GM15510 (cell line): ENCODE data around the gene ZNF473.

Experiments
- POLR2A ChIP-seq: IDR thresholded peaks from 3 replicates; pipeline ENCODE4 v1.6.1; 2011; ENCODE audit warnings: borderline replicate concordance; ENCODE audit not compliant: insufficient read length; ENCODE audit errors: extremely low read depth

ZNF473 gene

GRCh38 chr19:49999371-50000010 lies 26.3 kb upstream of the ZNF473 start:
- TF ChIP-seq POLR2A: no peak

GRCh38 chr19:50000038-50000840 lies 25.6 kb upstream of the ZNF473 start:
- TF ChIP-seq POLR2A: no peak

- no peak for TF ChIP-seq POLR2A
These were observed 24.8 kb upstream of the ZNF473 start for GRCh38 chr19:50000841-50001557.

DNA sequence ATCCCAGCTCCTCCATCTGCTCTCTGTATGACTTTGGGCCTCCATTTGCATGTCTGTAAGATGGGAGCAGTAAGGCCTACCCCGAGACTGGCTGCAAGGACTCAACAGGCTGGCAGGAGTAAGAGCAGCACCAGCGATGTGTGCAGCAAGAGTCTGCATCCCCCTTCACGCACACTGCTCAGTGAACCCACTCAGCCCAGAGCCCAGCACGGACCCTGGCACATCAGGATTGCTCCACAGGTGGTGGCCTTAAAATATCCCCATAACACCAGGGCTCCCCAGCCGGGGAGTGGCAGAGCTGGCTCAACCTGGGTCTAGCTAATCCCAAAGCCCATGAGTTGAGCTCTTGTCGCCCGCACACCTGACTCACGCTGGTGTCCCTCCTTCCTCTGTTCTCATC lies 24.0 kb upstream of the ZNF473 start:
- TF ChIP-seq POLR2A: no peak

GRCh38 chr19:50002386-50002960 lies 23.3 kb upstream of the ZNF473 start:
- no peak for TF ChIP-seq POLR2A

- no peak for TF ChIP-seq POLR2A
These were observed 22.5 kb upstream of the ZNF473 start for GRCh38 chr19:50003254-50003788.

GRCh38 chr19:50003810-50004419 lies 21.9 kb upstream of the ZNF473 start:
- no peak for TF ChIP-seq POLR2A

DNA sequence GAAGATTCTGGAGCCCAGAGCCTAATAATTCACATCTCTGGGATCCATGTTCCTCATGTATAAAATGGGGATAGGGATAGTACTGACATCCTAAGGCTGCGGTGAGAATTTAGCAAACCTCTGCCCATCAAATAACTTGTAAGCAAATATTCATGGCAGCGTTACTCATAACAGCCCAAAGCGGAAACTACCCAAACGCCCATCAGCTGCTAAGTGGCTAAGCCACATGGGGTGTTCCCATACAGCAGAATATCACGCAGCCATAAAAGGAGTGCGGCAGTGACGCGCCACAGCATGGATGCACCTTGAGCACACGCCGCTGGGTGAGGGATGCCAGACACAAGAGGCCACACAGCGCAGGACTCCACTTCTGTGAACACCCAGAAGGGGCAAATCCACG lies 20.4 kb upstream of the ZNF473 start:
- no peak for TF ChIP-seq POLR2A

DNA sequence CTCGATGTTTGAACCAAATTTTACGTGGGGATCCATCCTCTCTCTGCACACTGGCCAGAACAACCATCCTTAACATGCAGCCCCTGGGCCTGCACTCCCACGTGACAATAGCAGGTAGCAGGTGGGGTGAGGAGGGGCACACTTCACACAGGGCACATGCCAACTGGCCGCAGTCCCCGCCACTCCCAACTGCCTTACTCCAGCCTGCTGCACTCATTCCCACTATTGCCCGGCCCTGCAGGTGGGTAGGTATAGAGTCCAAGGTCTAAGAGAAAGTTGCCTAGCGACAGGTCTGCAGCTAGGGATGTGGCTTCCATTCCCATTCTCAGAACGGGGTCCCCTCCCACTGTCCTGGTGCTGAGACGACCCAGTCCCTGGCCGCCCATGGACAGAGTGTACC lies 18.6 kb upstream of the ZNF473 start:
- no peak for TF ChIP-seq POLR2A

DNA sequence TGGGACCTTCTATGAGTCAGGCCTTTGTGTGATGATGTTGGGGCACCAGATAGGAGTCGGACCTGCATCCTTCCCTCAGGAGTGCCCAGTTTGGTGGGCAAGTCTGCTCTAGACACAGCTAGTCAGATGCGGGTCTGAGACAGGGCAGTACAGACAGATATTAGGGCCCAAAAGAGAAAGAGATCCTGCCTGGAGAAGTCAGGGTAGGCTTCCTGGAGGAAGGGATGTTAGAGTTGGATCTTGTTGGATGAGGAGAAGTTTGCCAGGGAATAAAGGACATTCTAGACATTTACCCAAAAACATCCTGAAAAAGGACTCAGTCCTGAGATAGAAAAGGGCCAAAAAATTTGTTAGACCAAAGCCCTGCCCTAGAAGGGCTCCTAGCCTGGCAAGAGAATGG lies 17.9 kb upstream of the ZNF473 start:
- TF ChIP-seq POLR2A: no peak

DNA sequence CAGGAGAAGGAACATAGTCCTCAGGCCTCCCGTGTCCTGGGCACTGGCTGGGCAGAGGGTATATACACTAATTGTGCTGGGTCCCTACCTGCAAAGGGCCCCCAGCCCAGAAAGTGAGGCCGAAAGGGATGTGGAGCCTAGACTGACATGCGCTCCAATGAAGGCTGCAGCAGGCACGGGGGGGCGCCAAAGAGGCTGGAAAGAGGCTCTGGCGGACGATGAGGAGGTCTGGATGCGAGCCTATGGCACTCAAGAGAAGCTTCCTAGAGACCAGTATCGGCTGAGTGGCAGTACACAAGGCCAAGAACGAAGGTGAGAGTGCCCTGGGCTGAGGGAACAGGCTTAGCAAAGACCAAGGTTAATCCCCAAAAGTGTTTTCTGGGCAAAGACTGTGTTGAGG lies 17.3 kb upstream of the ZNF473 start:
- TF ChIP-seq POLR2A: no peak

DNA sequence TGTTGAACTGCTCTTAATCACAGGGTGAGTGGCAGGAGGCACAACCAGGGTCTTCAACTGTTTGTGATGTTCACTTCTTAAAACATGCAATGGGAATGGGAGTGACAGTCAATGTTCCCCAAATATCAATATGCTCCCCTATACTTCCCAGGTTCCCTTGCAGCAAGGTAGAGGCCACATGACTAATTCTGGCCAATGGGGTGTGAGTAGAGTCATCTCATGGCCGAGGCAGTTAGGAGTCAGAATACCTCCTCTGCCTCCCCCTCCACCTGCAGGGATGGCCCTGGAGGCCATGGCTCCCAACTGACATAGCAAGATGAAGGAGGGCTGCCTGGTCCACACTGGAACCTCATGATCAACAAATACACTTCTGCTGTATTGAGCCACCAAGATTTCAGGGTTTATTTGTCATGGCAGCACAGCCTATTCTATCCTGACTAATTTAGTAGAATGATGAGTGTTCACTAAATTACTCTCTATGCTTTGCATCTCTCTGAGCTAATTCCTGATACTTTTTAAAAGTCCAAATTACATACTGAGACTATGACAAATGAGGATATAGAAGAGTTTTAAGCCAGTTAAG lies 9.5 kb upstream of the ZNF473 start:
- no peak for TF ChIP-seq POLR2A

DNA sequence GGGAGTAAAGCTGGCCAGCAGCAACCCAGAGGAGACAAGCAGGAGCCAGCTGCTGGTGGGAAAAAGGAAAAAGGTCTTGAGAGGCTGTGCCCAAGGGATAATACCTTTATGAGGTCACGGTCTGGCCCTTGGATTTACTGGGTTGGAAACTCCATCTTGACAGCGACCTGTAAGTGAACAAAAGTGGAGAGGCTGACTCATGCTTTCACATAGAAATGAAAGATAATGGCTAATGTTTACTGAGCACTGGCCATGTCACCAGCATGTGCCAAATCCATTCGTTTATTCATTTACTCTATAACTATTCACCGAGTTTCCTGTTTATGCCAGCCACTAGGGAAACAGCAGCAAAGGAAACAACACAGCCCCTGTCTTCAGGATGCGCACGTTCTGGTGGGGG lies 5.3 kb upstream of the ZNF473 start:
- TF ChIP-seq POLR2A: no peak

DNA sequence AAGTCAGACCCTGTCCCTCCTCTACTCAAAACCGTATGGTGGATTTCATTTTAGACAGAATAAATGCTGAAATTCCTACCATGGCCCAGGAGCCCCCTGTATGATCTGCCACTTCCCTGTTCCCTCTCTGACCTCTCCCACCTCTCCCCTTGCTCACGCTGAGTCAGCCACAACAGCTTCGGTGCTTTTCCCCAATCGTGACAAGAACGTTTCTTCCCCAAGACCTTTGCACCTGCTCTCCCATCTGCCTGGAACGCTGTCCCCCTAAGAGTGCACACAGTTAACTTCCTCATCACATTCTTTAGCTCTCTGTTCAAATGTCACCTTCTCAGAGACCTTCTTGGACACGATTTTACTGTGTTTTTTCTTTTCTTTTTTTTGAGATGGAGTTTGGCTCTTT lies 3.0 kb upstream of the ZNF473 start:
- no peak for TF ChIP-seq POLR2A

- no peak for TF ChIP-seq POLR2A
These were observed 1.1 kb upstream of the ZNF473 start for GRCh38 chr19:50024719-50025021.

DNA sequence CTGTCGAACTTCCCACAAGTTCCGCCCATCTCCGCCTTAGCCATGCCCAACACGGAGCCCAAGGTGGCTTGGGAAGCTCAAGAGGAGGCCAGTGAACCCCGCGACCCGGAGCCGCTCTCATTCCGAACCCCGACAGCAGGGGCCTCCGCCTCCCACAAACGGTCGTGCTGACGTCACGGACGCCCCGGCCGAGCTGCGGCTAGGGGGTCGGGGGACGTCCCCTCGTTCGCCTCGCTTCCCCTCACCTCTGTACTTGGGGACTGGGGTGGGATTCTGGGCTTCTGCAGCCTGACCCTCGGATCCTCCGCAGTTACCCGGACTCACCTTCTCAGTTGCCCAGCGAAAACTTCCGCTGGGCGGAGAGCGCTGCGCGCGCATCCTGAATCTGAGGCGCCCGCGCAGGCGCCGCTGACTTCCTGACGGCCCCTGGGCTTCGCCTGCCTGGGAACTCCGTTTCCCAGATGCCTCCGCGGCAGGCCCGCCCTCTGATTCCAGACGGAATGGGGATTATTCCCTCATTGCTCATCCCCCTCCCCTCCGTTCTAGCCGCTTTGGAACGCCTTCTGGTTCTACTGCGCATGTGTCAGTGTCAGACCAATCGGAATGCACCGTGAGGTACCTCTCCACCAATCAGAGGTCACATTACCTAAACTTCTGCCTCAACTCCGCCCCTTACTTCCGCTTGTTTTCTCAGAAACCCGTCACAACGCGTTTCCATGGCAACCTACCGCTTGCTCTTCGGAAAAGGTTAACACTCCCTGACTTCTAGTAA lies 597 bp upstream of the ZNF473 start, which contains the start of gene VRK3:
TSS of gene VRK3 (minus strand) at position 351 of the 772 bp plus-strand sequence. CDS start 9,210 bp downstream, outside the sequence.
- peak; percentile 75 for TF ChIP-seq POLR2A
